ENCODE measurements around the gene CTAGE8.
"Not testable (repeated sequence)": the region's sequence is repeated elsewhere in the genome, so short reads cannot be mapped to it uniquely, and the experiment has no call there.

CTAGE8 gene, protein sequence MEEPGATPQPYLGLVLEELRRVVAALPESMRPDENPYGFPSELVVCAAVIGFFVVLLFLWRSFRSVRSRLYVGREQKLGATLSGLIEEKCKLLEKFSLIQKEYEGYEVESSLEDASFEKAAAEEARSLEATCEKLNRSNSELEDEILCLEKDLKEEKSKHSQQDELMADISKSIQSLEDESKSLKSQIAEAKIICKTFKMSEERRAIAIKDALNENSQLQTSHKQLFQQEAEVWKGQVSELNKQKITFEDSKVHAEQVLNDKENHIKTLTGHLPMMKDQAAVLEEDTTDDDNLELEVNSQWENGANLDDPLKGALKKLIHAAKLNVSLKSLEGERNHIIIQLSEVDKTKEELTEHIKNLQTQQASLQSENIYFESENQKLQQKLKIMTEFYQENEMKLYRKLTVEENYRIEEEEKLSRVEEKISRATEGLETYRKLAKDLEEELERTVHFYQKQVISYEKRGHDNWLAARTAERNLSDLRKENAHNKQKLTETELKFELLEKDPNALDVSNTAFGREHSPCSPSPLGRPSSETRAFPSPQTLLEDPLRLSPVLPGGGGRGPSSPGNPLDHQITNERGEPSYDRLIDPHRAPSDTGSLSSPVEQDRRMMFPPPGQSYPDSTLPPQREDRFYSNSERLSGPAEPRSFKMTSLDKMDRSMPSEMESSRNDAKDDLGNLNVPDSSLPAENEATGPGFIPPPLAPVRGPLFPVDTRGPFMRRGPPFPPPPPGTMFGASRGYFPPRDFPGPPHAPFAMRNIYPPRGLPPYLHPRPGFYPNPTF

DNA sequence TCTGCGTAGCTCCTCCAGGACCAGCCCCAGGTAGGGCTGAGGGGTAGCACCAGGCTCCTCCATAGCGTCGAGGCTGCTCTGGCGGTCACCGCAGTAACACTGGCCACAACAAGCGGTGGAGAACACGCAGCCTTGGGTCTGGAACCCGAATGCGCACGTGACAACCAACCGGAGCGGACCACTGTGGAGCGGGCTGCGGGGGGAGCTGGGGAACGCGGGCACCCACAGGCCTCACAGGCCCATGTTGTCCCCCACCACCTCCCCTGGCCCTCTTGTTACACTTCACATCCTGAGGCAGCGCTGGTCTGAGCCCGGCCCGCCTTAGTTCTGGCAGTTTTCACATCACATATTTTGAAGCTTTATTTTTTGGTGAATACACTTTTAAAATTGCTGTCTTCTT lies at the start of gene CTAGE8:
Gene CTAGE8 (minus strand): TSS at position 101 of the 400 bp plus-strand sequence. CDS start 38 bp downstream, at position 63.
- DNase-seq: not testable (repeated sequence)

DNA sequence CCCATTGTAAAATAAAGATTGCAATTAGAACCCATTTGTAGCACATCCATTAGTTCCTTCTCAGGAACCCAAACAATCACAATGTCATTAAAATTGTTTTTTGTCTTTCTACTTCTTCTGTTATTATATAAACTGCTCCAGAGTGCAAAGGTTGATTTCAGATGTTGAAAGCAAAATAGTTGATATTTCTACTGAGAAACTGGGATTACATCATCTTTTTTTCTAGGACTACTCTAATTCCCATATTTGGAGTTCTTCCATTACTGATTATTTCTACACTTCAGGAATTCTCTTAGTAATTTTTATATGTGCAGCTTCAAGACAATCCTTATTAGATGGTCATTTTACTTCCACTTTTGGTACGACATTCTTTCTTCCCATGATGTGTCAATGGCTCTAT lies 48.4 kb upstream of the CTAGE8 start:
- DNase-seq: not testable (repeated sequence)

DNA sequence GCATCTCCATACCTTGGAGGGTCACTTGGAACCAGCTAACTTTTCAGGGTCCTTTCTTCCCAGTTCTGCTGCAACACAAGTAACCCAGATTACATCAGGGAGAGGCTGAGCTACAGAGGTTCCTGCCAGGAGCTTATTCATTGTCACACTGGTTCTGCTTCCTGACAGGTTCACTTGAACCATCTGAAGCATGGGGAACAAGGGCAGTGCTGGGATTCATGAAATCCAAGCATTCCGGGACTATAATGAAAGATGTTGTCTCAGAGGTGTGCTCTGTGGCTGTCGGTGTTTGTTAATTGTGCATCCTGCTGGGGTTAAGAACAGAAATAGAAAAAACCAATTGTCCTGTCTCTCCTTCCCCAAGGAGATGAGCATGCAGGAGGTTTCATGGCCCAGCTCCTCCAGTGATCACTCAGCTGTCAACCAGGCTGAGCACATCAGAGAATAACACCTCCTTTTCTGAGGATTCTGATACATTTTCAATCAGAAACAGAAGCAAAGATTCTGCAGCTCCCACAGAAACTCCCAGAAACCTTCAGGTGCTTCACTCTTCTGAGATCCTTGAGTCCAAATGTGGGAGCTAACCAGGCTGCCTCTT lies 42.9 kb upstream of the CTAGE8 start, which contains the start of gene OR2A1:
Gene OR2A1 (plus strand): TSS at position 548 of the 598 bp plus-strand sequence. CDS start 5,706 bp downstream, outside the sequence.
- DNase-seq: not testable (repeated sequence)

DNA sequence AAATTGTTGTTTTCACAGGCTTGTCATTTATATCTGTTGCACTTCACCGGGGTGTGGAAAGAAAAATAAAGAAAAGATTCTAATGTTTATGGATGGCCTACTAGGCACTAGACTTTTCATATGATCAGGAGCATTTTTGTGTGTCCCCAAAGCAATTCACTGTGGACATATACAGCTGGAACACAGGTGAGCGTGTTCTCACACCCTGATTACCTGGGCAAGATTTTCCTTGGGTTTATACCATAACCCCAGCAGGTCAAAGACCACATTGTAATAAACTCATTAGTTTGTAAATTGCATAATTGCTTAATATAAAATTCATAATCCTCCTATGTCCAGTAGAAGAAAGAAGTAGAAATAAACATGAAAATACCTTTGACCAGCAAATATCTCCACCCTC lies 42.1 kb upstream of the CTAGE8 start:
- DNase-seq: not testable (repeated sequence)

DNA sequence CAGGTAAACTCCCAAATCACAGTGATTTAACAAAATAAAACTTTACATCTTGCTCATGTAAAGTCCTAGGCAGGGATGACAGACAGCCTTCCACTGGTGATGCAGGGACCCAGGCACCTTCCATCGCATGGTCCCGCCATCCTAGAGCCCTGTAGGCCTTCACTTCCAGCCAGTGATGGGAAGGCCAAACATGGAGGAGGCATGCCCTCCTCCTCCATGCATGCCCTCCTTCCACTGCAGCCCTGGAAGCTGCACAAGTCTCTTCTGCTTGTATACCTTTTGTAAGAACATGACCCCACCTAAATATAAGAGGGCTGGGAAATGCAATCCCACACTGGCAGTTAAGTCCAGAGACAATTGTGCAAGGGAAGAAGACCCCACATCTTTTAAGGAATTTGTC lies 40.6 kb upstream of the CTAGE8 start:
- not testable (repeated sequence) for DNase-seq

DNA sequence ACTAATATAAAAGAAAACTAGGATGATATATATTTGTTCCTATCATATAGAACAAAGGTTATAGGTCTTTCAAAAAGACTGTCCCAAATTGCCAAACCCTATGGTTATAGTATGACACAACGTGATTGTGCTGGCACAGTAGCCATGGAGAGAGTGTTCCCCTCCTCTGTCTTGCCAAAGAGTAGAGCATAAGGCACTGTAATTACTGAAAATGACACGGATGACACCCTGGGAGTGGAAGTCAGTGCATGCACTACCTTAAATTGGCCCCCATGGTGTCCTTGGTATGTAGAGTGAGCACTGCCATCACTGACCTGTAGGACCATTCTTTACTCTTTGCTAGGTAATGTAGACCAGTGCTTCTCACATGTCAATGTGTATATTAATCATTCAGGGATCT lies 36.1 kb upstream of the CTAGE8 start:
- not testable (repeated sequence) for DNase-seq

DNA sequence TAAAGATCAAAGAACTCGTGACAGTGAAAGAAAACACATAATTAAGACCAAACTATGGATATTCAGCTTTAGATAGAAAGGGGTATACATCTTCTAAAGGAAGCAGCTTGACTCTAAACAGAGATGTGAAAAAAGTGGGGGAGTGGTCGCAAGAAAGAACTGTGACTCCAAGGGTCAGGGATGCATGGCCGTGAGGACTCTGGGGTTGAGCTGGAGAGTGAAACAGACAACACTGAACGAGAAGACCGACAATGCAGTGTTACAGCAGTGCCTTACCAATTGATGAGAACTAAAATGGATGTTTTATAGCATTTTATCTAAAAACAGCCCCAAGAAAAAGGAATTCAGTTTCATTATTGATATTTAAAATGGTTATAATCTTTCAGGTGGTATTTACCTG lies 34.5 kb upstream of the CTAGE8 start:
- not testable (repeated sequence) for DNase-seq

DNA sequence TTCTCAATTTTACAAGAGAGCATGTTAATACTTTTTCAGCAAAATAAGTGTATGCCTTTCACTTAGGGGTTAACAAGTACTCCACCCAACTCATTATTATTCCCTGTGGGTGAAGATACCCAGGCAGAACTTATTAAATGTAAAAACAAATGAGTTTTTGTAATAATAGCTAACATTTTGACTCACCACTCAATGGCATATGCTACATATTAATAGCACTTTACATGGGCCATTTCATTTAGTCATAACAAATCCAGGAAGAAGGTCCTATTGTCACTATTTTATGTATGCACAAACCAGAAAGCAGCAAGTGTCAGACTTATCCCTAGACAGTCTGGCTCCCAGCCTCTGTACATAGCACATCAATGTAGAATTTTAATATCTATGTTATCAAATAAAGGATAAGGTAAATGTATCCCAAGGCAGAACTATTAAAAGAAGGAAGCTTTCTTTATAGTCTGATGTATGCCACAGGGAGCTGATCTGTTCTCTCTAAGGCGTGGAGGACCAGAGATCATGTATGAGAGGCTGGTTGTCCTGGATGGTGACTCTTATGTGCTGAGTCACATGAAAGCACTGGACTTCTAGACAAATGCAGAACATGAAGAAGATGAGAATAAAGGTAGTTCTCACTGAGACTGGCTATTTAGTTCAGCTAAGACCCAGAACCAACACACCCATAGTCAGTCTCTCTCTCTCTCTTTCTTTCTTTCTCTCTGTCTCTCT lies 33.7 kb upstream of the CTAGE8 start:
- DNase-seq: not testable (repeated sequence)

DNA sequence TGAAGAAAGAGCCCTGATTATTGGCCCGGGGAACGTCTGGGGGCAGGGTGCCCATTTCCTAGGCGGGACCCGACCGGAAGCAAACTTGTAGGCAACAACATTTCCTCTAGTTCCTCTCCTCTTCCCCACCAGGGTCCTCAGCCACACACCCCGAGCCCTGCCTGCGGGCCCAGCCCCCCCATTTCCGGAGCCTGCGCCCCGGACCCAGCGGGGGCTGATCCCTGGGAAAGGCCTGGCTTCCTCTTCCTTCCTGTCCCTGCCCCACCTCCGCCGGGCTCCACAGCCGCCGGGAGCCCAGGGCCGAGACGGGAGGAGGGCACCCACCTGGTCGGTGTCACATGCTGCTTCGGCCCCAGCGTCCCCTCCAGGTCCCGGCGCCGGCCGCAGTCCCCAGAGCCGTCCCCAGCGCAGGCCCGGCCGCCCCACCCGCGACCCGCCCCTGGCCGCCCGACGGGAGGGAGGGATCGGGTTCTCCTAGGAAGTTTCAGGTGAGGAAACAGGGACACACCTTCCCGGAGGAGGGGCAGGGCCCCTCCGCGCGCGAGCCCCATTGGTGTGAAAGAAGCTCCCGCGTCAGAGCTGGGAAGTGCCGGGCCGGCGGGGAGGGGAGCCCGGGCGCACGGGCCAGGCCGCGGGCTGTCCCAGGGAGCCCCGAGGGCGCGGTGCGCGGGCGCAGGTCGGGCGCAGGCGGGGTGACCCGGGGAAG lies 24.9 kb upstream of the CTAGE8 start:
- not testable (repeated sequence) for DNase-seq

DNA sequence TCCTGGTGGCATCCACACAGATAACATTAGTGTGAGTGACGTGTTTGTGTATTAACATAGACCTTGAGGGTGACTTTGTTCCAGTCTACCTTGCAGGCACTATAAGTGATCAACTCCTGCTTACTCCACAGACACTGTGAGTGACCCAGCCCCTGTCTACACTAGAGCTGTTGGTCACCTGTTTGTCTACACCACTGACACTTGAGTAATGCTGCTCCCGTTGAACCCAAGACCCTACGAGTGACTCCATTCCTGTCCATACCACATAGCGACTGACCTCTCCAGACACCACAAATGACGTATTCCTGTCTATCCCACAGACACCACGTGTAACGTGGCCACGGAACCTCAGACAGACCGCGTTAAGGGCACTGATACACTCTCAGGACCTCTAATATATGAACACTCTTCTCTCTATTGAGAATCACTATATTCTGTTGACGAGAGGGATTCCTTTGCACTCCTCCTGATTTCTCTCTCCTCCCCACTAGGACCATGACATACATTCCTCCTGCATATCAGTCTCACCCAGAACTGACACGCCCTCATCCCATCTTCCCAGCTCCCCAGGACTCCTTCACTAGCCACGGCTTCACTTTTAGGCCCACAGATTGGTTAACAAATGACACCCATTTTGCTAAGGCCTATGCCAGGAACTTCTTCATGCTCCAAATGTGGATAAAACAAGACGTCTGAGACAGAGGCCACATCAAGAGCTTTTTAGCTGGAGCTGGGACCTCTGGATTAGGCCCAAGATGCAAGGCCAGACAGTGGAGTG lies 23.5 kb upstream of the CTAGE8 start:
- DNase-seq: not testable (repeated sequence)

DNA sequence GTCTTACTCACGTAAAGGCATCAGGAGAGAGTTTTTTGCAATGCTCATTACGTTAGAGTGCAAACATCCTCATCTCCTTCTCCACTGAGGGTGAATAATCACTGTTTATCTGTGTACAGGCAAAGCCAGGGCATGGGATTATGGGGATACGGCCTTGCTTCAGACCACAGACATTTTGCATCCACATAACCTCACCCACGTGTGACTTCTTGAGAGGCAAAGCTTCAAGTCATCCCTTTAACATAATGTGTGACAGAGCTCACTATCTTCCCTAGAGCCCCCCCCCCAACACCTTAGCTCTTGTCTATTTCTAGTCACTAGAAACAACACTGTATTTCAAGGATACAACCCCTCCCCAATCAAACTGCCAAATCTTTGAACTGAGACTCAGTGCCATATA lies 22.5 kb upstream of the CTAGE8 start:
- not testable (repeated sequence) for DNase-seq

DNA sequence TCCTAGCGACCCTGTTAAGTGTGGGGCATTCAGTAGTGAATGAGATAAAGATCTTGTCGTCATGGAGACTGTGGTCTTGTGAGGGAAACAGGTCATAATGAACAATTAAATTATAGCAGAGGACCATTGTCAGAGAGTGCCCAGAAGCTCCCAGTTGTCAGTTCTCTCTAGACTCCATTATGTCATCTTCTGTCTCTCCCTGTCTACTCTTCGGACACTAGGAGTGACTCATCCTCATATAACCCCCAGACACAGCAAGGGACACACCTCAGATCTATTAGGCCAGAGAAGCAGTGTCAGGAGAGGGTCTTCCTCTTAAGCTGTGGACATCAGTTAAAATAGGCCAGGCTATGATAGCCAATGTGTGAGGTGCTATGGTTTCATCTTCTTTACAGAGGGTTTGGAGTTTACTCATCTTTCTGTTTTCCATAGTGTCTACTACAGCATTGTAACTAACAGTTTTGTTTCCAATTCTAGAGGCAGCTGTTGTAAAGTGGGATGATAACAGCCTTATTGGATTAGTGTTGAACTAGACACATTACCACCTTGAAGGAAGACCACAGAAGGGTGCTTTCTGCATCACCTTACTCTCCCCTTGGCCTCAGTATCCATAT lies 18.2 kb upstream of the CTAGE8 start:
- DNase-seq: not testable (repeated sequence)

DNA sequence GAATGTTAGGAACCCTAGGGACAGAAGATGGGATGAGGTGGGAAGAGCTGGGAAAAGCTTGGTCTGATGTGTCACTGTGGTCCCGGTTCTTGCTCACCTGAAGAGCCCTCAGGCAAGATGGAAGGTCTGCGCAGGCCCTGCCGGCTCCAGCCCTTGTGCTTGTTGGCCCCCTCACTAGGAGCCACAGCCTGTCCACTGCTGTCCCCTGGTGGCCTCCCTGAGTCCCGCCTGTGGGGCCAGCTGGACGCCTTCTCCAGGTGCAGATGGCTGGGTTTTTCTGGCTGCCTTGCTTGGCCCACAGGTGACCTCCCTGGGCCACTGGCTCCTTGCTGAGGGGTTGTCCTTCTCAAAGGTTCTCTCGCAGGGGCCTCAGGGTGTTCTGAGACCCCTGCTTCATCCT lies 14.6 kb upstream of the CTAGE8 start:
- DNase-seq: not testable (repeated sequence)

DNA sequence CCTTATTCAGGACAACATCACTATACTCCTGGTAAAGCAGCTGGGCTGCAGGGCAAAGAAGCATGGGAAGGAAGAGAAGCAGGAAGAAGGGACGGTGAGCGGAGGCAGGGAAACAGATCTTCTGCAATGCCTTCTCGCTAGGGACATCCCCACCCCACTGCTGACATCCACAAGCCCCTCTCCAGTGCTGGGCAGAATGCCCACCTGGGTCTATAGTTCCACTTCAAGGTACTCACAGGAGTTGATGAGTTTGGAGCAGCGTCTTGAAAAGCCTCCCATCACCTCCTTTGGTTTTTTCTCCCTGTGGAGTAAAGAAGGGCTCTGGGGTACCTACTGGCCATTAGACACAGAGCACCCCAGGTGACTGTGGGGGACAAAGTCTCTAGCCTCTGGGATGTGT lies 13.4 kb upstream of the CTAGE8 start:
- not testable (repeated sequence) for DNase-seq

DNA sequence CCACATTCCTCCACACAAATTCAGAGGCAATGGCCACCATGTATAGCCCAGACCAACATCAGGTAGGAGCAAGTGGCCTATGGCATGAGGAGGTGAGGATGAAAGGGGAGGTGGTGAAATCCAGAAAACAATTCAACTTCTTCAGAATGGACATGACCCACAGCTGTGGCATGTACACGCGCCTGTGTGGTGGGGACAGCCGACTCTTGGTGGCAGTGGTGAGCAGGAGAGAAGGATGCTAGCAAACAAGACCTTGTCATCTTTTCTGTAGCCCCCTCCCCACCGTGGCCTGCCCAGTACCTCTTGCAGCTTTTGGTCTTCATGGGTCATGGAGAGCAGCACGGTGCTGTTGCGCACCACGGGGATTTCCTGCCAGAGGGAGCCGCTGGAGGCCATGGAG lies 12.9 kb upstream of the CTAGE8 start:
- DNase-seq: not testable (repeated sequence)

DNA sequence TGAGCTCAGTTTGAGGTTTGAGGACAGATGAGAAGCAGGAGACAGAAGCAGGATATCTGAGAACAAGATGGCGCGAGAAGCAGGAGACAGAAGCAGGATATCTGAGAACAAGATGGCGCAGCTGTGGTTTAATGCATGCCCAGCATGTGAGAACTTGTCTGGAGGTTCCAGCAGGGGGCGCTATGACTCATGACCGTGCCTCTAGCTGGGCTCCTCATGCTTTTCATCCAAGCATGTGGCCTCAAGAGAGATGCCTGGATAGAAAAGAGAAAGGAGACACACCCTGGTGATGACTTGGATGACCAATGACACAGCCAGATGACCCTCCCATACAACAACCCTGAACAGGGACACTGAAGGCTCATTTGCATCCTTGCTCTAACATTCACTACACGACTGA lies 10.9 kb upstream of the CTAGE8 start:
- not testable (repeated sequence) for DNase-seq

DNA sequence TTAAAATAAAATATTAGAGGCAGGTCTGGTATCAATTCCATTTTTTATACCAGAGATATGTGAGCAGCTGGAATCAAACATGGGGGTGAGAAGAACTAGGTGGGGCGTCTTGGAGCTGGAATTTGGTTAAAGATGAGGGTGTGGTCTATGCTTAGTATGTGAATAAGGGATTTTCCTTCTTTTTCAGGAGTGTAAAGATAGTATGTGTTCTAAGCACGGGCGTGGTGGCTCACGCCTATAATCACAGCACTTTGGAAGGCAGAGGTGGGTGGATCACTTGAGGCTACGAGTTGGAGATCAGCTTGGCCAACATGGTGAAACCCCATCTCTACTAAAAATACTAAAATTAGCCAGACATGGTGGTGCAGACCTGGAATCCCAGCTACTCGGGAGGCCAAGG lies 6.2 kb upstream of the CTAGE8 start:
- DNase-seq: not testable (repeated sequence)

DNA sequence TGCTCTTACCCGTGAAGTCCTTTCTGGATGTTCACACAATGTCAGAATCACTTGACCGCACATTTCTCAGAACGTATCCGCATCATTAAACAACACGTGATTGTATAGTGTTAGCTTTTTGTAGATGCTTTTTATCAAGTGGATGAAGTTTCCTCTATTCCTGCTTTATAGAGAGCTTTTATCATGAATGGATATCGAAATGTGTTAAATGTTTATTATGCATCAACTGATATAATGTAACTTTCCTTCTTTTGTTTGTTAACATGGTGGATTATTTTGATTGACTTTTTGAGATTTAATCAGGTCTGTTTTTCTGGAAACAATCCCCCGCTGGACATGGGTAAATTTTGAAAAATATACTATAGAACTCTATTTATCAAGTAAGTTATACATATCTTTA lies 4.4 kb downstream of the CTAGE8 start, which contains the start of gene OR2A7:
Gene OR2A7 (minus strand): TSS at position 101 of the 400 bp plus-strand sequence. CDS start 5,164 bp downstream, outside the sequence.
- DNase-seq: not testable (repeated sequence)

DNA sequence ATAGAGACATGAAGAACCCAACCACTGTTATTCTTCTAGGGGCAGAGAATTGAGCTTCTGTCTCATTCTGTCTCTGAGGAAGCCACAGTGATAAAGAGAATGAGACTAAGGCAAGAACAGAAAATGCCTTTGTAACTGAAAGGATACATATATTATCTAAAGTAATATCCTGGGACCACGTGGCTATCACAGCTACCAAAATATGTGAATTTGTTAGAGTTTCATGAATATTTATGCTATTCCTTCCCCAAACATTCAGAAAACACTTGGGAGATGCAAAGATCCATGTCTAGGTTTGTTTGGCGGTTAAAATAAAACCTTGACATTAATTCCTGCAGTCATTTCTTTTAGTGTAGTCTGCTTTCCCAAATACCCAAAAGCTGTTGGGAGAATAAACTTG lies 7.0 kb downstream of the CTAGE8 start:
- not testable (repeated sequence) for DNase-seq

DNA sequence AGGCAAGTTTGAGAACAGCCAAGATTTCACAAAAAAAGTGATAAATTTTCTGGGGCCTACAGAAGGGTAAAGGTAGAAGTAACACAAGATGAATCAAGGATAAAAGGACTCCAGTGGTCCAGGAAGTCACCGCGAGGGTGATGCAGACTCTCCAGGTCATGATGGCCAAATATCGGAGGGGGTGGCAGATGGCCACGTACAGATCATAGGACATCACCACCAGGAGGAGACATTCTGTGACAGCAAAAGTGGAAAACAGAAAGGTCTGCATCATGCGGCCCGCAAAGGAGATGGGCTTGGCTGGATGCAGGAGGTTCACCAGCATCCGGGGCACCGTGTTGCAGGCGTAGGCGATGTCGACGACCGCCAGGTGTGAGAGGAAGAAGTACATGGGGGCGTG lies 10.0 kb downstream of the CTAGE8 start:
- DNase-seq: not testable (repeated sequence)

All from NCI-H226 (cell line).